Measurements from ENCODE around the gene INSR.

DNA sequence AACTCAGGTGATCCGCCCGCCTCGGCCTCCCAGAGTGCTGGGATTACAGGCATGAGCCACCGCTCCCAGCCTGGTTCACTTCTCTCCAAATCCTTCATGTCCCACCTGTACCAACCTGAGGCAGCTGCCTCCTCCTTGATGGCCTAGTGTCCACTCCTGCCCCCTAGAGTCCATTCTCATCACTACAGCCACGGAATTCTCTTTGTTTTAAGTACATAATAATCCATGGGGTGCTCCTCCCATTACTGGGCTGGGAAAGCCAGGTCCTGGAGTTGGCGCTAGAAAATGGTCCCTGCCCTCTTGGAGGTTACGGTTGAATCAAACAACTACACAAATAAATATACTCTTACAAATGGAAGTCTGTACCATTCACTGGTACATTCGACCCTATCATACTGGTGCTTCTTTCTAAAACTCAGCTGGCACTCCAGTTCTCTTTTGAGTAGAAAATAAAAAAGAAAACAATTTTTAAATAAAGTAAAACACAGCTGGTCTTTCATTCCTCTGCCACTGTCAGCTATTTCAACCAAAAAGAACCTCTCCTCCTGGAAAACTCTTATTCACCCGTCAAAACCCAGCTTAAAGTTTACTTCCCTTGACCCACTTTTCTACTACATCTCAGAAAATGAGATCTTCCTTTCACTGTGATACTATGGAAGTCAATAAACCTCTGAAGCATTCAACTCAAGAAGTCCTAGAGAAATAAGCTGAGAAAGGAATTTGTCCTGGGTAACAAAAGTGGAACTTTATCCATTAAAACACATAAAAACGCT, 32.1 kb upstream of the INSR start:
- TF ChIP-seq POLR2A (IDR thresholded peaks at IDR 0.05; ENCODE audit: low read length) = no peak
- no peak for TF ChIP-seq GATA1 (IDR thresholded peaks at IDR 0.05; ENCODE audit: low read depth, low read length)
